ENCODE results near the gene SPINK4. TPM values are rescaled to one million over a fixed set of nuclear protein-coding genes. Genes with fewer than 3 reads are reported as not detected.
A peak's percentile ranks its signal among the peaks of the same experiment; 100 is the strongest.

SPINK4 gene
- total RNA-seq, 6 experiments from 2014 or later = not detected

GRCh38 chr9:33230756-33231622 lies 9.0 kb upstream of the SPINK4 start:
- H3K4me1 Mint-ChIP-seq (ENCODE audit: low read depth) = peaks cover 61% of the 10 kb centered on the region
- TF ChIP-seq, protein P1, sequence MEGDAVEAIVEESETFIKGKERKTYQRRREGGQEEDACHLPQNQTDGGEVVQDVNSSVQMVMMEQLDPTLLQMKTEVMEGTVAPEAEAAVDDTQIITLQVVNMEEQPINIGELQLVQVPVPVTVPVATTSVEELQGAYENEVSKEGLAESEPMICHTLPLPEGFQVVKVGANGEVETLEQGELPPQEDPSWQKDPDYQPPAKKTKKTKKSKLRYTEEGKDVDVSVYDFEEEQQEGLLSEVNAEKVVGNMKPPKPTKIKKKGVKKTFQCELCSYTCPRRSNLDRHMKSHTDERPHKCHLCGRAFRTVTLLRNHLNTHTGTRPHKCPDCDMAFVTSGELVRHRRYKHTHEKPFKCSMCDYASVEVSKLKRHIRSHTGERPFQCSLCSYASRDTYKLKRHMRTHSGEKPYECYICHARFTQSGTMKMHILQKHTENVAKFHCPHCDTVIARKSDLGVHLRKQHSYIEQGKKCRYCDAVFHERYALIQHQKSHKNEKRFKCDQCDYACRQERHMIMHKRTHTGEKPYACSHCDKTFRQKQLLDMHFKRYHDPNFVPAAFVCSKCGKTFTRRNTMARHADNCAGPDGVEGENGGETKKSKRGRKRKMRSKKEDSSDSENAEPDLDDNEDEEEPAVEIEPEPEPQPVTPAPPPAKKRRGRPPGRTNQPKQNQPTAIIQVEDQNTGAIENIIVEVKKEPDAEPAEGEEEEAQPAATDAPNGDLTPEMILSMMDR (IDR thresholded peaks at IDR 0.05) = no peak
- H3K9me3 Mint-ChIP-seq = no peaks in the 10 kb centered on the region
- no peak overlapping the region for H3K27ac Mint-ChIP-seq
- no peak for DNase-seq
- no peak overlapping the region for H3K4me3 Mint-ChIP-seq
- H3K36me3 Mint-ChIP-seq (ENCODE audit: low read depth) = 0 out of 2 replicates have a peak, but pooled peaks cover 5% of the 10 kb centered on the region
- peaks cover 8% of the 10 kb centered on the region for H3K27me3 Mint-ChIP-seq (ENCODE audit: insufficient read depth)

DNA sequence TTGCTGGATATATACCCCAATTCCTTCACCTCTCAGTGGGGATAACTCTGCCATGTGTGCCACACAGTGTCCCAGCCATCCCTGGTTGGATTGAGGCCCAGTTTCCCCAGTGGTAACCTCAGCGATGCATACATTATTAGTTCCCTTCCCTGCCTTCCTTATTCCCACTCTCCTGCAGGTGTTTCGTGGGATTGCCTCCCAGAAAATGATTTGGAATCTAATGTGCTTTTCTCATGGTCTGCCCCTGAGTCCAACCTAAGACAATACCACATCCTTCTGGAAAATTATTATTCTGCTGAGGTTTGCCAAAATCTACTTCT lies 8.4 kb upstream of the SPINK4 start:
- peaks cover 8% of the 10 kb centered on the region for H3K27me3 Mint-ChIP-seq (ENCODE audit: insufficient read depth)
- no peak overlapping the region for H3K27ac Mint-ChIP-seq
- 0 out of 2 replicates have a peak, but pooled peaks cover 5% of the 10 kb centered on the region for H3K36me3 Mint-ChIP-seq (ENCODE audit: low read depth)
- no peaks in the 10 kb centered on the region for H3K9me3 Mint-ChIP-seq
- H3K4me1 Mint-ChIP-seq (ENCODE audit: low read depth) = peaks cover 66% of the 10 kb centered on the region
- no peak for DNase-seq
- TF ChIP-seq, protein P1 (IDR thresholded peaks at IDR 0.05) = no peak
- H3K4me3 Mint-ChIP-seq = no peak overlapping the region

DNA sequence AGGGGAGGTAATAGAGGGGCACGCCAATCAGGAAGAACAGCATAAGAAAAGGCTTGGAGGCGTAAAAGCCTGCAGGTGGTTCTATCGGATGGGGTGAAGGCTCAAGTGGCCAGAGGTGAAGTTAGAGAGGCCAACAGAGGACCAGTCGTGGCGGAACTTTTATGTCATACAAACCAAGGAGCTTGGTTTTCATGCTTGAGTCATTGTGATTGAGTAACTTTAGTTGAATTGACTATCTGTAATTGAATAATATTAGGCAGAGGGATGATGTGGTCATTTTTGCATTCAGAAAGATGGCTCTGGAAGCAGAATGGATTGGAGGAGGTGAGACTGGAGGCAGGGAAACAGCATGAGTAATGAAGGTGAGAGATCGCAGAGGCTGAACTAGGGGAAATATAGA lies 7.2 kb upstream of the SPINK4 start:
- Mint-ChIP-seq H3K4me3 (0 out of 2 replicates have a peak overlapping the region, but pooled peaks have one; percentile 6), H3K36me3 (ENCODE audit: low read depth) (0 out of 2 replicates have a peak, but pooled peaks cover 5% of the 10 kb centered on the region)
- DNase-seq = no peak

GRCh38 chr9:33233626-33234342 lies 6.2 kb upstream of the SPINK4 start:
- Mint-ChIP-seq H3K36me3 (ENCODE audit: low read depth) (0 out of 2 replicates have a peak, but pooled peaks cover 5% of the 10 kb centered on the region), H3K4me1 (ENCODE audit: low read depth) (peaks cover 62% of the 10 kb centered on the region), H3K27ac (peak overlapping the region; percentile 63), H3K9me3 (no peaks in the 10 kb centered on the region), H3K4me3 (no peak overlapping the region; the same call in 1 of the 2 replicates), H3K27me3 (ENCODE audit: insufficient read depth) (peaks cover 8% of the 10 kb centered on the region)
- TF ChIP-seq, protein P1 (IDR thresholded peaks at IDR 0.05) = no peak
- peak; percentile 90 for DNase-seq

More for the DNA sequence above, 7.2 kb upstream of the SPINK4 start:
- peak overlapping the region; percentile 74 for H3K27ac Mint-ChIP-seq
- peaks cover 8% of the 10 kb centered on the region for H3K27me3 Mint-ChIP-seq (ENCODE audit: insufficient read depth)
- TF ChIP-seq, protein P1 (IDR thresholded peaks at IDR 0.05) = no peak
- H3K9me3 Mint-ChIP-seq = no peaks in the 10 kb centered on the region
- H3K4me1 Mint-ChIP-seq (ENCODE audit: low read depth) = peaks cover 67% of the 10 kb centered on the region

DNA sequence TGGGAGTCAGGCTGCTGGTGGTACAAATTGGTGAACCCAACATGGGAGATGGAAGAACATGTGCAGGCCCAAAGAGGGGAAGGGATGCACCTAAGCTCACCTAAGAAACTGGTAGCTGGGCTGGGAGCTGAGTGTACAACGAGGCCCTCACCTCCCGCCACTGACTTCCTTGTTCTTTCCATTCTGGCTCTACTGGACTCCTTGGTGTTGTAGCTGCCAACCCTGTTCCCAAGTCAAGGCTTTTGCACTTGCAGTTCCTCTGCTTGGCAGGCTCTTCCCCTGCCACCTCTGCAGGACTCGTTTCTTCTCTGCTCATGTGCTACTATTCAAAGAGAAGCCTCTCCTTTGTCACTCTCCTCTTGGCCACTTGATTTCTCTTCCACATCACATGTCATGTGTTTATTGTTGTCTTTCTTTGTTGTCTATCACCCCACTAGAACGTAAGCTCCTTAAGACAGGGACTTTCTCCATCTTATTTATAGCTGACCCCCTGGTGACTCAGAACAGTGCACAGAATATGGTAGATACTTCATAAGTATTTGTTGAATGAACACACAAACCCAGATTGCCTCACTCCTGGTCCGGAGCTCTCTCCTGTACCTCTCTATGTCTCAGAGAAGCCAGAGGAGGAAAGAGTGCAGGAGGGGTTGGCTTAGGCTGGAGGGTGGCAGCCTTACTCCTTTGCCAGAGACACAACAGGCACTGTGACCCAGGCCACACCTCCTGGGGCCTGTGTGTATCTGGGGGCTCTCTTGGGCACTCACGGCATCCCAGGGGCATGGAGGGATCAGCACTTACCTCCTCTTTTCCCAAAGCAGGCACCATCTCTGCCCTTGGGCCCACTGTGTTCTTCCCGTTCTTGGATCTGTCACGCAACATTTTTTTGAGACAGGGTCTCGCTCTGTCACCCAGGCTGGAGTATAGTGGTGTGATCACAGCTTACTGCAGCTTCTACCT lies 5.2 kb upstream of the SPINK4 start:
- Mint-ChIP-seq H3K9me3 (no peaks in the 10 kb centered on the region), H3K4me1 (ENCODE audit: low read depth) (peaks cover 67% of the 10 kb centered on the region), H3K36me3 (ENCODE audit: low read depth) (0 out of 2 replicates have a peak, but pooled peaks cover 5% of the 10 kb centered on the region), H3K27ac (peak overlapping the region; percentile 63), H3K4me3 (peak overlapping the region; percentile 35), H3K27me3 (ENCODE audit: insufficient read depth) (peaks cover 8% of the 10 kb centered on the region)
- TF ChIP-seq, protein P1 (IDR thresholded peaks at IDR 0.05) = no peak
- DNase-seq = peak; percentile 32

Measured in HFFc6 (cell line).